ENCODE measurements around the gene ZNF436.

ZNF436 gene

GRCh38 chr1:23357138-23357908 lies 12.3 kb downstream of the ZNF436 start:
- no peak overlapping the region for H3K4me3 ChIP-seq (ENCODE audit: low read depth, low read length)
- DNase-seq (ENCODE audit: low read depth, low spot score): no peak
- TF ChIP-seq CTCF (IDR thresholded peaks at IDR 0.05; ENCODE audit: low read depth, low read length): no peak
- in situ Hi-C loops (cut with HindIII; ENCODE audit: low sequenced_read_pairs): no loop called here

GRCh38 chr1:23356471-23357137 lies 13.0 kb downstream of the ZNF436 start:
- no peak for TF ChIP-seq CTCF (IDR thresholded peaks at IDR 0.05; ENCODE audit: low read depth, low read length)
- H3K4me3 ChIP-seq (ENCODE audit: low read depth, low read length): no peak overlapping the region
- in situ Hi-C loops (cut with HindIII; ENCODE audit: low sequenced_read_pairs): no loop called here
- no peak for DNase-seq (ENCODE audit: low read depth, low spot score)

- in situ Hi-C loops (cut with HindIII; ENCODE audit: low sequenced_read_pairs): no loop called here
- H3K4me3 ChIP-seq (ENCODE audit: low read depth, low read length): no peak overlapping the region
- peak; percentile 15 for TF ChIP-seq CTCF (IDR thresholded peaks at IDR 0.05; ENCODE audit: low read depth, low read length)
- no peak for DNase-seq (ENCODE audit: low read depth, low spot score)
Measured at GRCh38 chr1:23354245-23354644, 15.4 kb downstream of the ZNF436 start.

GRCh38 chr1:23352096-23352695 lies 17.4 kb downstream of the ZNF436 start:
- in situ Hi-C loops (cut with HindIII; ENCODE audit: low sequenced_read_pairs): no loop called here
- no peak overlapping the region for H3K4me3 ChIP-seq (ENCODE audit: low read depth, low read length)
- DNase-seq (ENCODE audit: low read depth, low spot score): no peak
- no peak for TF ChIP-seq CTCF (IDR thresholded peaks at IDR 0.05; ENCODE audit: low read depth, low read length)

- no peak for DNase-seq (ENCODE audit: low read depth, low spot score)
- no peak for TF ChIP-seq CTCF (IDR thresholded peaks at IDR 0.05; ENCODE audit: low read depth, low read length)
- no peak overlapping the region for H3K4me3 ChIP-seq (ENCODE audit: low read depth, low read length)
- in situ Hi-C loops (cut with HindIII; ENCODE audit: low sequenced_read_pairs): no loop called here
Measured at GRCh38 chr1:23345920-23346319, 23.7 kb downstream of the ZNF436 start.

- in situ Hi-C loops (cut with HindIII; ENCODE audit: low sequenced_read_pairs): no loop called here
- H3K4me3 ChIP-seq (ENCODE audit: low read depth, low read length): peak overlapping the region; percentile 48
- DNase-seq (ENCODE audit: low read depth, low spot score): no peak
- TF ChIP-seq CTCF (IDR thresholded peaks at IDR 0.05; ENCODE audit: low read depth, low read length): no peak
Measured at GRCh38 chr1:23344987-23345472, 24.6 kb downstream of the ZNF436 start.

All from astrocyte of the spinal cord (primary cell).